Midbrain (tissue), 1 donor: ENCODE results near the gene DIS3L2.
"Not testable (repeated sequence)": the region's sequence is repeated elsewhere in the genome, so short reads cannot be mapped to it uniquely, and the experiment has no call there.

ENCODE experiments used
- DNase-seq: peaks from one replicate; lab custom pipeline; 2025; lab: John Stamatoyannopoulos, UW

Gene DIS3L2

GRCh38 chr2:232321156-232321816 is 359.8 kb downstream of the DIS3L2 start:
- DNase-seq, result no peak

DNA sequence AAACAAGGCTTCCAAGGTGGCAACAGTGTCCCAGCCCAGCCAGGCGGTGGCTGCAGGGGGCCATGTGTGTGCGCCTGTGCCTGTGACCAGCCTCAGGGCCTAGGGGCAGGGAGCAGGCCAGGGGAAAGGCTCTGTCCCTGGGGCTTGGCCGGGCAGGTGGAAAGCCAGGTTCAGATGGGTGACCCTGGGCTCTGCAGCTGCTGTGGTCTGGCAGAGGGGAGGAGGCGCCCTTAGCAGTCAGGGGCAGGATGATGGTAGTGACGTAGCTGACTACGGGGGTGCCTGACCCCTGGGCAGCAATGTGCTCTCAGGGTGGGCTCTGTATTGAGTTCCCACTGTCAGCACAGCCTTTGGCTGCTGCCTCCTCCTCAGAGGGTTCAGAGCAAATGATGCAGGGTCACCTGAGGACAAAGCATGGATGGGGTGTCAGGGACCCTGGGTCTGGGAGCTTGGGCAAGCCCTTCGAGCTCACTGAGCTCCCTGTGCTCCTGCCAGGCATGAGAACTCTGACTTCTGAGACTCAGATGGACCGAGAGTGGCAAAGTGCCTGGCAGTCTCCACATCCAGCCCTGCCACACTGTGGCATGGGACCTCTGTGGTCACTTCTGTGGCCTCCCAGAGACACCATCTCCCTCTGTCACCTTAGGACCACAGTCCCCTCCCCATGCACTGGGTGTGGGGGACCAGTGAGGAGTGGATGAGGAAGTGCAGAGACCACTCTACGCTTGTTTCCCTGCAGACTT is 360.5 kb downstream of the DIS3L2 start:
- no peak for DNase-seq

DNA sequence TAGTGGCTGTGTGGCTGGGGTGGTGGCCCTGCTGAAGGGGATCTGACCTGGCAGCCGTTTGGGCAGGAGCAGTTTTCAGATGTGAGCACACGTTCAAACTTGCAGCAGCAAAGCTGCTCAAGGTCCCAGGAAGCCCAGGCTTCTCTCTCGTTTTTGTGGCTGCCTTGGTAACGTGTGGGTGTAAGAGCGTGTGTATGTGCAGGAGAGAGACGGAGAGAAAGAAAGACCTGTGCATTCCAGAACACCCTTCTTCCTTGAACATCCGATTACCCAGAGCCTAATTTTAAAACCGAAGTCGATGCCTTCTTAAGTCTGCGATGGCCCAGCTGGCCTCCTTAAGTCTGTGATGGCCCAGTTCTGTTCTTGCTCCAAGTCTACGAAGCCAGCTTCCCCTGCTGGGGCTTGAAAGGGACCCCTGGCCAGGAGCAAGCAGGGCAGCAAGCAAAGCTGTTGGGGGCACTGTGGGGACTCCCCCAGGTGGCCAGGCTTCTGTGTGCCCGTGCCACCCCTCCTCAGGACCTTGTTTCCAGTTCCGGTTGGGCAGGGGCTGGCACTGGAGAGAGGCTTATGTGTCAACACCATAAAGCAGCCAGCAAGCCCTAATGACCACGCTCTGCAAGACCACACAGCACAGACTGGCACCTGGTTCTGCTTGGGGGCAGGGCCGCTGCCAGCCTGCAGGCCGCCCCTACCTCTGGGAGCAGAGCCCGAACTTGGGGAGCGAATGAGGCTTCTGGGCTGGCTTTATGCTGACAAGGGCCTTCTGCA is 361.2 kb downstream of the DIS3L2 start:
- no peak for DNase-seq

- DNase-seq, result no peak
These were observed 361.8 kb downstream of the DIS3L2 start for GRCh38 chr2:232323328-232323650.

- not testable (repeated sequence) for DNase-seq
These were observed 362.5 kb downstream of the DIS3L2 start for GRCh38 chr2:232323967-232324366.

- DNase-seq, result no peak
These were observed 363.3 kb downstream of the DIS3L2 start for GRCh38 chr2:232324778-232325177.

DNA sequence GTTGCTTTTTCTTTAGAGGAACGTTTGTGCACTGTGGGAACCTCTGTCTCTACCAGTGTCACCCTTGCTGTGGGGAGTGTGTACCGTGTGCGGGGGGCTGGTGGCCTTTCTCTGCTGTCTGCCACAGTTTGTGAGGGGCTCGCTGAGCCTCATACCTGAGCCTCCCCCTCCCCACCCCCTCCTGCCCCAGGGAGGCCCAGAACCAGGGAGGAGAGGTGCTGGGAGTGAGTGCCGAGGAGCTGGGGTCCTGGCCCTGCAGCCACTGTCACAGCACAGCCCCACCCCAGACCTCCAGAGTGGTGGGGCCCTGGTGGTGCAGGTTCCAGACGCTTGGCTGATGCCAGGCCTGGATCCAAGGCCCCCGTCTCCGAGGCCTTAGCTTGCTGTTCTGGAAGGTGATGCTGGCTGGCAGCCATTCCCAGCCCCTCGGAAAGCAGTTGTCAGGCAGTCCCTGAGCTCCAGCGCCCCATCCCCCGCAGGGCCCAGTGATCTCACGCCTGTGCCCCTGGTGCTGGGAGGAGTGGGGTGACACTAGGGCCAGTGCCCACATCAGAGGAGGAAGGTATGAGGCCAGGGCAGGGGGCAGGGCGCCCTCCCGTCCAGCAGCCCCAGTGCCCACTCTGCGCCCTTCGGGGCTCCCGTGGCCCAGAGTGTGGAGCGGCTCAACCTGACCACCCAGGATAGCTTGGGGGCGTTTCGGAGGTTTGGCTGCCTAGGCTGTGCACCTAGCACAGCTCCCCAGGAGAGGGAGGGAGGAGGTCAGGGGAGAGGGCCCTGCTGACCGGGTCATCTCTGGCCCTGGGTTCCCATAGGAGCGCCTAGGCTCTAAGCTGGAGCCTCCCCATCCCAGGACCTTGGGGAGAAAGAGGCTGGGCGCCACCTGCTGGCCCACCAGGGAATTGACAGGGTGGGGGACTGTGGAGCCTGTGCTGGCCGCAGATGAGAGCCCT is 364.1 kb downstream of the DIS3L2 start:
- DNase-seq, result peak; percentile 48

DNA sequence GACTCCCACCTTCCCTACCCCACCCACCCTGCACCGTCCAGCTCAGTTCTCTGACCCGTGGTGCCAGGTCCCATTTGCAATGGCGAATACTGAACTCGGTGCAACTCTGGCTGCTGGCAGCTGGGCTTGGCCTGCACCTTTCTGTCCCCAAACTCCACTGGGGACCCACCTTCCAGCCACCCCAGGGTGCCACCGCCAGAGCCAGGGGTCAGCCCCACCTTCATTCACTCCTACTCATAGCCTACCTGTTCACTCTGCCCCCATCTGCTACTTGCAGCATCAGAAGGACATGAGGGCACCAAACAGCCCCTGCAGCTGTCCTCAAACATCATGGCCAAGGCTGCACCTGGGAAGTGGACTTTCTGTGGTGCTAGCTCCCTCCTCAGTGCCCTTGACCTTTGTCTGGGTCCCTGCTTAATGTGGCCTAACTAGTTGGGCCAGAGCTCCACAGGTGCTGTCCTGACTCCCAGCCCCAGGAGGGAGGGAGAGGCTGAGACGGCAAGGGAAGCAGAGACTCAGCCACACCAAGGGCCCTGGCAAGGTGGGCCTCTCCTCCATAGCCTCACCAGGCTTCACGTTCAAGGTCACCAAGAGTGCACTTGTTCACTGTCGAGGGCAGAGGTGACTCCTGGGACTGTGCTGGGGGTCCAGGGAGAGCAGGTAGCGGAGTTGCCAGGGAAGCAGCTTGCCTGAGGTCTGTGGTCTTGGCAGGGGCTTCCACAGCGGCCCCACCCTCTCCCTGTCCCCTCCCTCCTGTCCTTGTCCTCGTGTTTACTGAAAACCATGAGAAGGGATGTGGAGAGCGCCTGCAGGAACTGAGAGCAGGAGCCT is 365.0 kb downstream of the DIS3L2 start:
- not testable (repeated sequence) for DNase-seq

DNA sequence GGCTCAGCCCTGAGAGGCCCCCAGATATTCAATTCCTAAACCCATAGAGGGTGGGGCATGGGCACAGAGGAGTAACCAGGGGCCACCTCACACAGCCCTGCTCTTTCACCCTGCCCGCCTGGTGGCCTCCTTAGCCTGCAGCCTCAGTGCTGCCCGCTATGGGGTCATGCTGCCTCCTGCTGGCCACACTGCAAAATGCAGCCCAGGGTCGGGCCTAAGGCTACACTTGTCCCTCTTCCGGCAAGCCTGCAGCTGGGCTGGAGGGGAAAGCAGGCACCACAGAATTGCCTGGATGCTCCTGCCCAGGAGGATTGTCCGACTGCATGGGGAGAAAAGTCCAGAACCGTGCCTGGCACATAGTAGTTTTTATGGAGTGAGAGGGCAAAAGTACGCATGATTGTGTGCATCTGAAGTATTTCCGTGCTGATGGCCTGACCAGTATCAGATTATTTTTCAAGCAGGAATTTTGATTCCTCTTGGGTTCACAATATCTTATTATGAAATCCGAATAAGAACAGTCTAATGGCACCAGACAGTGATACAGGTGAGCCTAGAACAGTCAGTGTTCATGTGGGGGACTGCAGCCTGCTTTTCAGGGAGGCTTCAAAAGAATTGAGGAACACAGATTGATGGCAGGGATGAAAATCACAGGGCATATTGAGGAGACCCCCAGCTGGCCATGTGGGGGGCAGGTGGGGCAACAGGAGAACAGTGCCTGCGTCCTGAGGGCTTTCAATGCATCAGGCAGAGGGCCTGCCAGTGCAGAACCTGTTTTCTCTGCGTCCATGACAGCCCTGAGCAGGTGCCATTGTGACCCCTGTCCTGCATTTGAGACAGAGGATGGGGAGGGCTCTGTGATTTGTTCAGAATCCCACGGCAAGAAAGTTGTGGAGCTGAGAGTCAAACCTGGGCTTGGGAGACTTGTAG is 365.9 kb downstream of the DIS3L2 start:
- peak; percentile 62 for DNase-seq

DNA sequence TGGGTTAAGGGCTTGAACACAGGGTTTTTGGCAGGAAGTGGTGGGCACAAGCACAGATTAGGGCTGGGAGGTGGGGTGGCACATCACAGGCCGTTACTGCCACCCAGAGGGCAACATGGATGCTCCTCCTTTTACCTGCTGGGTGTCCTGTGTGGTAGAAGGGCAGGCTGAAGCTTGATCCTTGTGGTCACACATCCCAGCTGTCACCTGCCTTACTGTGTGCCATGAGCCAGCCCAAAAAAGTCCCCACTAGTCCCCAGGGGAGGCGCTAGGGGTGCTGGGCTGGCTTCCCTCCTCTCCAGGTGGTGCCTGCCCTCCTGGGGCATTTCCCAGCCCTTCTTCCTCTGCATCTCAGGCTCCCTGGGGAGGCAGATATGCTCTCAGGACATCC is 366.5 kb downstream of the DIS3L2 start:
- DNase-seq, result no peak

DNA sequence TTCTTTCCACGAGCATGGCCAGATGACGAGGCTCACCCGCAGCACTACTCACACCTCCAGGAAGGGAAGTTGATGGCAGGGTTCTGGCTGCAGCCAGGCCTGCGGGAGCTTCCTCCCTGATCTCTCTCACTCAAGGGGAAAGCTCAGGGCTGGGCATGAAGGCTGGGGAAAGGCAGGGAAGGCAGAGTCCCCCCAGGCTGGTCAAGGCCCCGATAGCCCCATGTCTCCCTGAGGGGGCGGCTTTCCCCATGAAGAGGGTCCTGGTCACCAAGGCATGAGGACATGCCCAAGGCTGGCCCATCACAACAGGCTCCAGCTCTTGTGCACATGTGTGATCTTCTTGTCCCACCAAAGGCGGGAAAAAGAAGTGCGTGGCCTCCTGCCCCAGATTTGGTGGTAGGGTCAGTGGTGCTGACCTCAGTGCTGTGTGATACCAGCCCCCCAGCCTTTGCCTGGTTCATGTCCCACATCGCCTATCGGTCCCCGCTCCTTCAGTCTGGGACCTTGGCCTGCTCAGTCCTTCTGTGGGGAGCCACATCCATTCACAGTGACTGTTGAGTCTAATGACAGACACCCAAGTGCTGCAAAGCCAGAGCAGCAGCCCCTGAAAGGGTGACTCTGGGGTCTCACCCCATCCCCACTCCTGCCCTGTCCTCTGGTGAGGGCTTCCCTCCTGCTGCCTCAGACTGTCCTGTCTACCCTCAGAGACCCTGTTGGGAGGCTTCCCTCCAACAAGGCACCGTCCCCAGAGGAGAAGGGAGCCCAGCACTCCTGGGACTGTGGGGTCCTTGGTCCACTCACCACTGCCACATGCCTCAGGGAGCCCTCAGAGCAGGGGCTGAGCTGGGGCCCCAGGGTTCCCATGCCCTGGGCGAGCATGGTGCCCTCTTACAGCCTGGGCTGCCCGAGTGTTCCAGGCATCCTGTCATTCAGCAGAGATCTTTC is 367.3 kb downstream of the DIS3L2 start:
- DNase-seq, result no peak

- DNase-seq, result no peak
These were observed 368.2 kb downstream of the DIS3L2 start for GRCh38 chr2:232329716-232330067.

GRCh38 chr2:232330068-232330999 is 368.8 kb downstream of the DIS3L2 start:
- DNase-seq, result no peak

DNA sequence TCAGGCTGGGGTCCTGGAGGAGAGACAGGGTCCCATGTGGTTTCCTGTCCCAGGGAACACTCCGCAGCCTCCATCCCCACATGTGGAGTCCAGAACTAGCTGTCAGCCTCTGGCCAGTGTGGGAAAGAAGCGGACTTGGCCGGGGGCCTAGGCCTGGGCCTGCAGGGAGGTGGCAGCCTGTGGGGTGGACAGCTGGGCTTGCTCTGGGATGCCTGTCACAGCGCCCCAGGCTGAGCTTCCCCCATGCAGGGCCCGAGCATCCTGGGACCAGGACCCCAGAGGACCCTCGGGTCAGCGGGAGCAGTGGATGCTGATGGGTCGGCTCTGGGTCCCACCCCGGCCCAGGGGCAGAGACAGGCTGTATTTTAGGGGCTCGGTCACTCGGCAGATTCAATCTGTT is 369.5 kb downstream of the DIS3L2 start:
- DNase-seq, result not testable (repeated sequence)

DNA sequence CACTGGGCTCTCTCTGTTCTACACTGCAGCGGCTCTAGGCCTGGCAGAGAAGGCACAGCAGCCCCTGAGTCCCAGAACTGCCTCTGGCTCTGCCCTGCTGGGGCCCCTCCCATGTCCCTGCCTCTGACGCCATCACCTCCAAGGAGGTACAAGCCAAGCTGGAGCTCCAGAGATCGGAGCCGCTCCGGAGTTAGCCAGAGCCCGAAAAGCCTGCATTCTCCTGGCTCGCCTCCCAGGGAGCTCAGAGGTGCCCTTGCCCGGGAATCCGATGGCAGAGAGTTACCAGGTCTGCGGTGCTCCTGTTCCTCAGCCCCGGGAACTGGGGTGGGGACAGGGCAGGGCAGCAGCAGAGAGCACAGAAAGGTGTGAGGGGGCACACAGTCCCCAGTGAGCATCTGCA is 370.1 kb downstream of the DIS3L2 start:
- not testable (repeated sequence) for DNase-seq

DNA sequence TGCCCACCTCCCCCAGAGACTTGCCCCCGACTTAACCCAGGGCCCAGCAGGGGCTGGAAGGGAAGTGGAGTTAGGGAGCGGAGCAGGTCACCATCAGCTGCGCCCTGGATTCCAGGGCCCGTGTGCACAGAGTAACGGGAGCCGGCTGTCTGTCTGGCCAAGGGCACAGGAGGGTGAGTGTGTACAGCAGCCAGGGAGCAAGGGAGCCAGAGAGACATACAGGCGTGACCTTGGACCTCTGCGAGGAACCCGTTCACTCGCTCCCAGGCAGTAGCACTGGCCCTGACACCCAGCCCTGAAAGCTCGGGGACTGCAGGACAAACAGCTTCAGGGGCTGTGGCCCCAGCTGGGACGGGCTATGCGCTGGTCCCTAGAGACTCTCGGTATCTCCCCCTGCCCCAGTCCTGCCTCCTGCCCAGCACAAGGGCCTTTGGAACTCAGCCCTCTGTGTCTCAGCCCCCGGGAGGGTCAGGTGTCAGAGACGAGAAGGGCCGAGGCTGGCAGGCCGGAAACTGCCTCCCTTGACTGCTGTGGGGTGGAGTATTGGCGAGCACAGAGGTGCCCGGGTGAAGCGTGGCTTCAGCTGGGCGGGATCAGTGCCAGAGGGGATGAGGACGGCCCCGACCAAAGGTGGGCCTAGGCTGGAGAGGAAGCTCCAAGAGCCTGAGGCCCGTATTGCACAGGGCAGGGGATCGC is 370.9 kb downstream of the DIS3L2 start:
- DNase-seq, result not testable (repeated sequence)

DNA sequence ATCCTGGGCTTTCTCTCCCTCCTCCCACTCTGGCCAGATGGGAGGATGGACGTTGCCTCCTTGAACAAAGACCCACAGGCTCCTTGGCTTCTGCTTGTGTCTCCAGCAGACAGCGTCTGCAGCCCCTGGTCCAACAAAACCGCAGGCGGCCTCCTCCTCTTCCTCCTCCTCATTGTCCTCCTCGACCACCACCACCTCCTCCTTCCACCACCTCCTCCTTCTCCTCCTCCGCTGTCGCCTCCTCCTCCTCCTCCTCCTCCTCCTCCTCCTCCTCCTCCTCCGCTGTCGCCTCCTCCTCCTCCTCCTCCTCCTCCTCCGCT is 371.4 kb downstream of the DIS3L2 start:
- no peak for DNase-seq
